Astrocyte (in vitro differentiated cells and primary cell): ENCODE data around the gene DCHS2. TPM values are rescaled to one million over a fixed set of nuclear protein-coding genes. Genes with fewer than 3 reads are reported as not detected.

ENCODE experiments used
- DNase-seq: peaks from one replicate; pipeline ENCODE4 v3.0.0-alpha.2; 2010; ENCODE audit warnings: low read depth
- FAIRE-seq: peaks from 2 replicates; lab custom pipeline; 2011; peaks lifted over from hg19 to GRCh38; lab: Jason Lieb, UNC
- H2AFZ ChIP-seq: 2 replicates; pipeline ENCODE4 v1.6.0; 2012; ENCODE audit warnings: low read depth, low read length, inconsistent platforms
- H3K27ac ChIP-seq: 2 replicates; pipeline ENCODE4 v1.5.1; 2011; ENCODE audit warnings: low read depth, low read length, inconsistent platforms
- H3K27me3 ChIP-seq: 2 replicates; pipeline ENCODE4 v1.6.0; 2011; ENCODE audit warnings: low read length, inconsistent platforms; ENCODE audit not compliant: insufficient read depth
- H3K36me3 ChIP-seq: 2 replicates; pipeline ENCODE4 v1.5.1; 2011; ENCODE audit warnings: low read length, inconsistent platforms; ENCODE audit not compliant: insufficient read depth
- H3K4me1 ChIP-seq: 2 replicates; pipeline ENCODE4 v1.5.1; 2011; ENCODE audit warnings: low read length, inconsistent platforms; ENCODE audit not compliant: insufficient read depth
- H3K4me2 ChIP-seq: 2 replicates; pipeline ENCODE4 v1.6.0; 2012; ENCODE audit warnings: low read length, inconsistent platforms
- H3K4me3 ChIP-seq: 2 replicates; pipeline ENCODE4 v1.5.1; 2011; ENCODE audit warnings: low read depth, mild to moderate bottlenecking, low read length, inconsistent platforms; ENCODE audit not compliant: insufficient read depth
- H3K79me2 ChIP-seq: 2 replicates; pipeline ENCODE4 v1.6.0; 2012; ENCODE audit warnings: mild to moderate bottlenecking, low read length, inconsistent platforms; ENCODE audit not compliant: insufficient read depth
- H3K9ac ChIP-seq: 2 replicates; pipeline ENCODE4 v1.6.0; 2012; ENCODE audit warnings: mild to moderate bottlenecking, low read length, inconsistent platforms
- H3K9me3 ChIP-seq: 2 replicates; pipeline ENCODE4 v1.5.1; 2012; ENCODE audit warnings: low read depth, mild to moderate bottlenecking, low read length, inconsistent platforms; ENCODE audit not compliant: insufficient read depth
- H4K20me1 ChIP-seq: 2 replicates; pipeline ENCODE4 v1.6.0; 2012; ENCODE audit warnings: low read length, inconsistent platforms; ENCODE audit not compliant: insufficient read depth
- H3K27ac Mint-ChIP-seq: one replicate; pipeline ENCODE4 v1.8.0; 2021; ENCODE audit warnings: mild to moderate bottlenecking, mixed read lengths; ENCODE audit not compliant: unreplicated experiment
- H3K27me3 Mint-ChIP-seq: one replicate; pipeline ENCODE4 v1.8.0; 2021; ENCODE audit warnings: low read depth, mixed read lengths; ENCODE audit not compliant: unreplicated experiment
- H3K36me3 Mint-ChIP-seq: one replicate; pipeline ENCODE4 v1.8.0; 2021; ENCODE audit warnings: low read depth, mixed read lengths; ENCODE audit not compliant: unreplicated experiment
- H3K4me1 Mint-ChIP-seq: one replicate; pipeline ENCODE4 v1.8.0; 2021; ENCODE audit warnings: low read depth, mixed read lengths; ENCODE audit not compliant: unreplicated experiment
- H3K4me3 Mint-ChIP-seq: one replicate; pipeline ENCODE4 v1.8.0; 2021; ENCODE audit warnings: mild to moderate bottlenecking, moderate library complexity, mixed read lengths; ENCODE audit not compliant: unreplicated experiment
- H3K9me3 Mint-ChIP-seq: one replicate; pipeline ENCODE4 v1.8.0; 2021; ENCODE audit warnings: mild to moderate bottlenecking, mixed read lengths; ENCODE audit not compliant: unreplicated experiment
- EZH2 ChIP-seq: IDR thresholded peaks from 2 replicates; pipeline ENCODE4 v1.6.1; 2012; ENCODE audit warnings: mild to moderate bottlenecking, low read length, inconsistent platforms; ENCODE audit not compliant: insufficient read depth
- total RNA-seq: library from RNA; stranded (reverse); gene quantifications from 2 replicates; pipeline ENCODE4 v1.2.1, GENCODE V29; 2021
- TF ChIP-seq, protein P1 (sequence below): IDR thresholded peaks from 2 replicates; pipeline ENCODE4 v1.5.1; 2011; ENCODE audit warnings: low read depth, mild to moderate bottlenecking, inconsistent platforms, low read length, moderate library complexity; ENCODE audit not compliant: insufficient read depth

The DCHS2 gene
- total RNA-seq, 1 donor from 2014 or later: 0.25 TPM

DNA sequence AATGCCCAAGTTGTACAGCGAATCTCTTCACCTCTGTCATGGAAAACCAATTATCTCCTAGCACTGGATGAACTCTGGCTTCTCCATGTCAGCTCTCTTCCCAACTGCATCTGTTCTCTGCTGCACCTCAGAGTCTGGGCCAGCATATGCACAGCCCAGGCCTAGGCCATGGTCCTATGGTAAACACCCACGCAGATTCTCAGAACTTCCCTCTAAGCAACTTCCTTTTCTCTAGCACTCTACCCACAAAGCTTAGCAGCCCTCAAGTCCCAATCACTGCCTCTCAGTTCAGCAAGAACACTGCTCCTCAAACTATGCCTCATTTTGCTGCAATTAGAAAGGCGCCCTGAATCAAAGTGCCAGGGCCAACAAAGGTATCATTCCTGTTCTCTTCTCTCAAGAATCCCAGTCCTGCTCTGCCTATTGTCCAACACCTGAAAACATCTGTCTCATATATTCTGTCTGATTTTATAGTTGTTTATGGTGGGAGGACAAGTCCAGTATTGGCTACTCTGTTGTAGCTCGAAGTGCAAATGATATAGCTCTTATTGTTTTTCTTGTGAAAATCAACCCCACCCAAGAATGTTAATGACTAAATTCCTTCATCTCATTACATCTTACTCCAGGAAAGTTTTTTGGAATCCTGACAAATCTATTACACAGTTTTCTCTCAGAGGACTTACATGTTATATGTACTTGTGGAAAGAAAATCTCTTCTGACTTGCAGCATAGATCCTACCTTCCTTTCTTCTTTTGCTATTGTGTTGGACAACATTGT lies 85.4 kb downstream of the DCHS2 start:
- H3K9me3 Mint-ChIP-seq: peaks cover 4% of the 10 kb centered on the region
- H3K79me2 ChIP-seq: no peaks in the 10 kb centered on the region
- H3K27ac ChIP-seq: no peak overlapping the region
- H3K4me3 ChIP-seq: no peak overlapping the region
- no peak overlapping the region for H2AFZ ChIP-seq
- no peaks in the 10 kb centered on the region for H4K20me1 ChIP-seq
- no peak overlapping the region for H3K4me2 ChIP-seq
- H3K9ac ChIP-seq: no peak overlapping the region
- no peaks in the 10 kb centered on the region for H3K4me1 ChIP-seq
- TF ChIP-seq, protein P1, sequence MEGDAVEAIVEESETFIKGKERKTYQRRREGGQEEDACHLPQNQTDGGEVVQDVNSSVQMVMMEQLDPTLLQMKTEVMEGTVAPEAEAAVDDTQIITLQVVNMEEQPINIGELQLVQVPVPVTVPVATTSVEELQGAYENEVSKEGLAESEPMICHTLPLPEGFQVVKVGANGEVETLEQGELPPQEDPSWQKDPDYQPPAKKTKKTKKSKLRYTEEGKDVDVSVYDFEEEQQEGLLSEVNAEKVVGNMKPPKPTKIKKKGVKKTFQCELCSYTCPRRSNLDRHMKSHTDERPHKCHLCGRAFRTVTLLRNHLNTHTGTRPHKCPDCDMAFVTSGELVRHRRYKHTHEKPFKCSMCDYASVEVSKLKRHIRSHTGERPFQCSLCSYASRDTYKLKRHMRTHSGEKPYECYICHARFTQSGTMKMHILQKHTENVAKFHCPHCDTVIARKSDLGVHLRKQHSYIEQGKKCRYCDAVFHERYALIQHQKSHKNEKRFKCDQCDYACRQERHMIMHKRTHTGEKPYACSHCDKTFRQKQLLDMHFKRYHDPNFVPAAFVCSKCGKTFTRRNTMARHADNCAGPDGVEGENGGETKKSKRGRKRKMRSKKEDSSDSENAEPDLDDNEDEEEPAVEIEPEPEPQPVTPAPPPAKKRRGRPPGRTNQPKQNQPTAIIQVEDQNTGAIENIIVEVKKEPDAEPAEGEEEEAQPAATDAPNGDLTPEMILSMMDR: no peak
- TF ChIP-seq EZH2: no peak
- H3K36me3 Mint-ChIP-seq: no peaks in the 10 kb centered on the region
- FAIRE-seq (no peak), DNase-seq (no peak)
- H3K27me3 Mint-ChIP-seq: no peaks in the 10 kb centered on the region
- no peak overlapping the region for H3K27ac Mint-ChIP-seq
- H3K27me3 ChIP-seq: no peaks in the 10 kb centered on the region
- H3K9me3 ChIP-seq: no peaks in the 10 kb centered on the region
- no peaks in the 10 kb centered on the region for H3K4me1 Mint-ChIP-seq
- no peaks in the 10 kb centered on the region for H3K36me3 ChIP-seq
- H3K4me3 Mint-ChIP-seq: no peak overlapping the region

DNA sequence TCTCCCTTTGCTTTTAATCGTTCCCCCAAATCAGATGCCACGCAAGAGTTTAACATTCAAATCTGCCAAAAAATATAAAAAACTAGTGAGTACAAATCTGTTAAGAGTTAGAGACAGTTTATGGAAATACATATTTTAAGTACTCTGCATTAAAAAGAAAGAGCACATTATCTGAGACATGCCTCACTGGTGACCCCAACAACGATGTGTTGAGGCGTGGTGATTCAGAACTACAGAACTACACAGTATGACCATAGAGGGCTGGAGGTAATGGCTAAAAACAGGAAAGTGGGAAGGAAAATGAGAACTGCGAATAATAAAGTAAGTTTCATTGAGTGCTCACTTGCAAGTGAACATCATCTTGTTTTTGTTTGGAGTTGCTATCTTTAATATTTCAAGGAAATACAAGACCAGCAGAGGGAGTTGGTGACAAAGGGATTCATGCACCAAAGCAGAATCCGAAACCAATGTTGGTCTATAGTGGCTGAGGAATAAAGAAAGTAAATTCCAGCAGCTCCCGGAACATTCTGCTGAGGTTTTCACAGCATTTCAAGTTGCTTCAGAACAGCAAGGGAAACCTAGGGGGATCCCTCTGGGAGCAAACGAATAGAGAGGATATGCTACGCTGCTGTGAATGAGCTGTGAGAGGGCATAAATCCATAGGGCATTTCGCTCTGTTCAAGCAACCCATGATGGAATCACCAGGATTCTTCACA lies 92.2 kb downstream of the DCHS2 start:
- Histone ChIP-seq H3K36me3 (no peaks in the 10 kb centered on the region), H3K4me2 (no peak overlapping the region), H3K9ac (no peak overlapping the region), H3K9me3 (no peaks in the 10 kb centered on the region), H3K4me1 (no peaks in the 10 kb centered on the region), H3K79me2 (no peaks in the 10 kb centered on the region), H3K4me3 (no peak overlapping the region), H4K20me1 (no peaks in the 10 kb centered on the region), H2AFZ (no peak overlapping the region), H3K27me3 (no peaks in the 10 kb centered on the region), H3K27ac (no peak overlapping the region)
- TF ChIP-seq, protein P1: no peak
- TF ChIP-seq EZH2: no peak
- no peaks in the 10 kb centered on the region for H3K9me3 Mint-ChIP-seq
- no peak for FAIRE-seq
- no peak for DNase-seq
- no peak overlapping the region for H3K4me3 Mint-ChIP-seq
- no peaks in the 10 kb centered on the region for H3K4me1 Mint-ChIP-seq
- H3K27ac Mint-ChIP-seq: no peak overlapping the region
- H3K36me3 Mint-ChIP-seq: no peaks in the 10 kb centered on the region
- peaks cover 15% of the 10 kb centered on the region for H3K27me3 Mint-ChIP-seq

DNA sequence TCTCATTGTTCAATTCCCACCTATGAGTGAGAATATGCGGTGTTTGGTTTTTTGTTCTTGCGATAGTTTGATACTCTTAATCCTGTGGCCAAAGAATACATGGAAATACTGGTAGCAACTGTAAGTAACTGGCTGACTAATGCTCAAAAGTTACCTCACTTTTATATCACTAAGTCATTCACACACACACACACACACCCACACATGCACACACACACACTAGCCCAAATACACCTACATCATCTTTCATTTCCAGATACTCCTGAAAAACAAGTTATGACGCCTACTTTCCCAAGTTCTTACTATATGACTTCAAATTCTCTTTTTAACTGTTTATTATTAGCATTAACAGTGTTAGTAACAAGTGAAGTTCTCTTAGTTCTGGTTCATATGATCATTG lies 101.3 kb downstream of the DCHS2 start:
- FAIRE-seq: no peak
- no peak overlapping the region for H3K27ac ChIP-seq
- no peaks in the 10 kb centered on the region for H3K4me1 ChIP-seq
- no peaks in the 10 kb centered on the region for H4K20me1 ChIP-seq
- no peak for DNase-seq
- H3K27me3 ChIP-seq: no peaks in the 10 kb centered on the region
- H3K27me3 Mint-ChIP-seq: peaks cover under 1% of the 10 kb centered on the region
- H3K4me3 ChIP-seq: no peak overlapping the region
- H2AFZ ChIP-seq: no peak overlapping the region
- no peaks in the 10 kb centered on the region for H3K36me3 Mint-ChIP-seq
- H3K36me3 ChIP-seq: no peaks in the 10 kb centered on the region
- TF ChIP-seq EZH2: no peak
- no peaks in the 10 kb centered on the region for H3K9me3 Mint-ChIP-seq
- H3K4me2 ChIP-seq: no peak overlapping the region
- no peaks in the 10 kb centered on the region for H3K4me1 Mint-ChIP-seq
- no peaks in the 10 kb centered on the region for H3K9me3 ChIP-seq
- no peaks in the 10 kb centered on the region for H3K79me2 ChIP-seq
- H3K4me3 Mint-ChIP-seq: no peak overlapping the region
- no peak overlapping the region for H3K9ac ChIP-seq
- H3K27ac Mint-ChIP-seq: no peak overlapping the region
